ENCODE data around the gene MARF1. TPM values are rescaled to one million over a fixed set of nuclear protein-coding genes. Genes with fewer than 3 reads are reported as not detected.

Gene MARF1
- total RNA-seq, 1 donor from 2014 or later = 16.0 TPM

DNA sequence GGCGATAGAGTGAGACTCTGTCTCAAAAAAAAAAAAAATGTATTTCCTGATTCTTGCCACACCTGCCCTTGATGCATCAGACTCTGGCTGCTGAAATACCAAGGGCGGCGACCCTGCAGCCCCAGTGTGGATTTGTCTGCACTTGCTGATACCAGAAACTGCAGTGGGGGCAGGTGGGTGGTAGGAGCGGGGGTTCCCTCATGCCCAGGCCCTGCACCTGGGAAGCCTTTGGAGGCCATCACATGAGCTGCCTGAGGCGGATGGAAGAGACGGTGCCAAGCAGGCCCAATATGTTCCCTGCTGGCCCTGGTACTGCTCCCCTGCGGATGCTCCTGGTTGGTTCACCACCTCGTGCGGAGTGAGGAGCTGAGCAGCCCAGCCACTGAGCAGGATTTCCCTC is 50.6 kb downstream of the MARF1 start:
- no peak for TF ChIP-seq CTCF (IDR thresholded peaks at IDR 0.05)
- intact Hi-C loops (cut with DNase I) = no loop called here
- H3K27me3 ChIP-seq = no peaks in the 10 kb centered on the region
- H3K9me3 ChIP-seq = no peaks in the 10 kb centered on the region
- H3K4me1 ChIP-seq = peaks cover 0 to 10% of the 10 kb centered on the region in 2 donors
- DNase-seq (ENCODE audit: low spot score in 2 of 2) = no peak
- peaks cover 23 to 36% of the 10 kb centered on the region in 2 donors for H3K36me3 ChIP-seq
- H3K27ac ChIP-seq = peak overlapping the region in 1 of 2 donors; percentile 27
- no peak overlapping the region for H3K4me3 ChIP-seq

GRCh38 chr16:15587152-15587825 is 55.7 kb downstream of the MARF1 start:
- Histone ChIP-seq H3K9me3 (peaks cover 0 to 4% of the 10 kb centered on the region in 2 donors), H3K4me3 (no peak overlapping the region), H3K36me3 (peaks cover 20 to 62% of the 10 kb centered on the region in 2 donors), H3K4me1 (peaks cover 0 to 8% of the 10 kb centered on the region in 2 donors), H3K27me3 (no peaks in the 10 kb centered on the region), H3K27ac (no peak overlapping the region)
- DNase-seq (ENCODE audit: low spot score in 2 of 2) = no peak
- intact Hi-C loops (cut with DNase I) = no loop called here
- no peak for TF ChIP-seq CTCF (IDR thresholded peaks at IDR 0.05)

- DNase-seq (ENCODE audit: low spot score in 2 of 2) = no peak
- no peak for TF ChIP-seq CTCF (IDR thresholded peaks at IDR 0.05)
- Histone ChIP-seq H3K4me1 (peaks cover 0 to 8% of the 10 kb centered on the region in 2 donors), H3K27me3 (no peaks in the 10 kb centered on the region), H3K9me3 (peaks cover 0 to 4% of the 10 kb centered on the region in 2 donors), H3K4me3 (no peak overlapping the region), H3K36me3 (peaks cover 25 to 67% of the 10 kb centered on the region in 2 donors), H3K27ac (no peak overlapping the region)
- intact Hi-C loops (cut with DNase I) = no loop called here
Measured at GRCh38 chr16:15586716-15587115, 56.2 kb downstream of the MARF1 start.

- H3K4me1 ChIP-seq = peaks cover 0 to 5% of the 10 kb centered on the region in 2 donors
- no peak for TF ChIP-seq CTCF (IDR thresholded peaks at IDR 0.05)
- intact Hi-C loops (cut with DNase I) = no loop called here
- no peak overlapping the region for H3K4me3 ChIP-seq
- peaks cover 31 to 75% of the 10 kb centered on the region in 2 donors for H3K36me3 ChIP-seq
- no peak overlapping the region for H3K27ac ChIP-seq
- no peak for DNase-seq (ENCODE audit: low spot score in 2 of 2)
- H3K9me3 ChIP-seq = peaks cover 0 to 4% of the 10 kb centered on the region in 2 donors
- no peaks in the 10 kb centered on the region for H3K27me3 ChIP-seq
Measured at GRCh38 chr16:15585956-15586355, 57.0 kb downstream of the MARF1 start.

- no peak for DNase-seq (ENCODE audit: low spot score in 2 of 2)
- Histone ChIP-seq H3K9me3 (peaks cover 0 to 4% of the 10 kb centered on the region in 2 donors), H3K4me1 (no peaks in the 10 kb centered on the region), H3K4me3 (no peak overlapping the region), H3K36me3 (peaks cover 24 to 69% of the 10 kb centered on the region in 2 donors), H3K27me3 (no peaks in the 10 kb centered on the region), H3K27ac (no peak overlapping the region)
- no peak for TF ChIP-seq CTCF (IDR thresholded peaks at IDR 0.05)
- intact Hi-C loops (cut with DNase I) = no loop called here
Measured at GRCh38 chr16:15583526-15583925, 59.4 kb downstream of the MARF1 start.
